HepG2 (cell line): ENCODE data around the gene GDF11.

Experiments
- EED ChIP-seq: sonication (generic); formaldehyde crosslinking; IDR thresholded peaks from 2 replicates; pipeline ENCODE4 v1.5.0; 2020; ENCODE audit warnings: mild to moderate bottlenecking, missing genetic modification reagents
- POLR2A ChIP-seq, 2 experiments: IDR thresholded peaks; 2 replicates each; pipeline ENCODE4 v1.6.1; 2011; ENCODE audit warnings: low read depth in 2 of 2, low read length in 2 of 2, mild to moderate bottlenecking in 1 of 2, moderate library complexity in 1 of 2; ENCODE audit not compliant: insufficient read depth in 1 of 2
- ZFX ChIP-seq: sonication (generic); formaldehyde crosslinking; IDR thresholded peaks from 2 replicates; pipeline ENCODE4 v1.4.0; 2020; ENCODE audit warnings: mild to moderate bottlenecking, low read depth, missing genetic modification reagents, moderate library complexity

- TF ChIP-seq ZFX (no peak), POLR2A (IDR thresholded peaks at IDR 0.05; ENCODE audit: insufficient read depth in 1 of 2, low read depth in 2 of 2, low read length in 2 of 2) (no peak), EED (CRISPR knock-in tag) (no peak)
Measured at GRCh38 chr12:55722948-55723347, 20.0 kb upstream of the GDF11 start.
